HepG2 (cell line): ENCODE data around the gene TOX2. TPM values are rescaled to one million over a fixed set of nuclear protein-coding genes. Genes with fewer than 3 reads are reported as not detected.

Experiments
- ATAC-seq: fragments of 200-7000 bp; cut with Tn5 transposase; 3 replicates; pipeline ENCODE4 v1.9.1; 2020; ENCODE audit warnings: mild to moderate bottlenecking, moderate library complexity
- BruUV-seq: library from RNA; stranded (reverse); fragments of 400-500 nt; replicated peaks from 2 replicates; lab custom pipeline; 2021; lab: Mats Ljungman, UMichigan
- CTCF ChIA-PET: fragments of 300-600 bp; formaldehyde crosslinking; extraction: SDS; loops from one replicate; lab custom pipeline; 2021; ENCODE audit warnings: low total read pairs, inconsistent platforms, low intra/inter-chr PET ratio; lab: Yijun Ruan, JAX
- POLR2A ChIA-PET: fragments of 350-600 bp; sonication (Branson Sonifier 250); formaldehyde crosslinking; loops from one replicate; lab custom pipeline; 2020; ENCODE audit warnings: antibody characterized with exemption, inconsistent platforms; lab: Yijun Ruan, JAX
- DNase-seq: peaks from one replicate; pipeline ENCODE4 v3.0.0-alpha.2; 2015; ENCODE audit warnings: low spot score
- FAIRE-seq: peaks from 3 replicates; lab custom pipeline; 2011; peaks lifted over from hg19 to GRCh38; lab: Jason Lieb, UNC
- H2AFZ ChIP-seq: one replicate; pipeline ENCODE4 v1.6.1; 2011; ENCODE audit warnings: low read length, inconsistent platforms
- H3K27ac ChIP-seq: fragments of 300-600 bp; 3 replicates; pipeline ENCODE4 v1.8.0; 2011; ENCODE audit warnings: mixed run types, mild to moderate bottlenecking, mixed read lengths, low read length, inconsistent platforms; ENCODE audit not compliant: insufficient read depth; ENCODE audit errors: extremely low read length
- H3K27me3 ChIP-seq, 2 experiments: fragments of 200-600 bp in 1 of 2; 2 replicates in 1 of 2; 3 replicates in 1 of 2; pipeline versions ENCODE4 v1.6.0 to v1.8.0; 2011; ENCODE audit warnings: low read length in 2 of 2, mild to moderate bottlenecking in 2 of 2, moderate library complexity in 2 of 2, inconsistent platforms in 1 of 2; ENCODE audit not compliant: insufficient read depth in 2 of 2, control insufficient read depth in 1 of 2
- H3K36me3 ChIP-seq, 2 experiments: fragments of 200-600 bp in 1 of 2; replicated peaks in 1 of 2; 2 replicates in 1 of 2; 3 replicates in 1 of 2; pipeline versions ENCODE4 v1.5.1 to v1.8.0; 2011; ENCODE audit warnings: low read length in 2 of 2, inconsistent platforms in 1 of 2; ENCODE audit not compliant: insufficient read depth in 2 of 2, control insufficient read depth in 1 of 2
- H3K4me1 ChIP-seq: 2 replicates; pipeline ENCODE4 v1.5.1; 2012; ENCODE audit warnings: low read length, inconsistent platforms; ENCODE audit not compliant: insufficient read depth
- H3K4me2 ChIP-seq: 2 replicates; pipeline ENCODE4 v1.6.0; 2011; ENCODE audit warnings: low read depth, low read length, inconsistent platforms
- H3K4me3 ChIP-seq, 3 experiments: fragments of 200-600 bp in 1 of 3; sonication (generic), shearing (Covaris generic) in 1 of 3; replicated peaks in 1 of 3; 2 replicates each; pipeline ENCODE4 v1.5.1; 2011 to 2016; ENCODE audit warnings: low read length in 3 of 3, inconsistent platforms in 2 of 3, low read depth in 2 of 3, mild to moderate bottlenecking in 2 of 3, control low read depth in 1 of 3, mixed read lengths in 1 of 3; ENCODE audit not compliant: insufficient read depth in 1 of 3
- H3K79me2 ChIP-seq: one replicate; pipeline ENCODE4 v1.6.1; 2011; ENCODE audit warnings: low read length, inconsistent platforms; ENCODE audit not compliant: insufficient read depth
- H3K9ac ChIP-seq: 2 replicates; pipeline ENCODE4 v1.6.0; 2011; ENCODE audit warnings: mild to moderate bottlenecking, low read depth, low read length, inconsistent platforms; ENCODE audit not compliant: insufficient read depth
- H3K9me3 ChIP-seq: 2 replicates; pipeline ENCODE4 v1.5.1; 2012; ENCODE audit warnings: mild to moderate bottlenecking, low read length
- H4K20me1 ChIP-seq: 2 replicates; pipeline ENCODE4 v1.6.0; 2011; ENCODE audit warnings: inconsistent platforms, mild to moderate bottlenecking, low read length, moderate library complexity; ENCODE audit not compliant: insufficient read depth
- DPF2 ChIP-seq: sonication (generic); formaldehyde crosslinking; IDR thresholded peaks from 2 replicates; pipeline ENCODE4 v1.4.0; 2020; ENCODE audit warnings: mild to moderate bottlenecking, low read depth, missing genetic modification reagents, borderline replicate concordance
- HNF4A ChIP-seq: sonication (generic); formaldehyde crosslinking; IDR thresholded peaks from 2 replicates; pipeline ENCODE4 v1.4.0; 2020; ENCODE audit warnings: missing genetic modification reagents
- KLF16 ChIP-seq, 2 experiments: sonication (generic) in 1 of 2; formaldehyde crosslinking in 1 of 2; IDR thresholded peaks; 2 replicates each; pipeline versions ENCODE4 v1.6.1 to v1.8.0; 2016 to 2023; ENCODE audit warnings: missing genetic modification reagents in 2 of 2, missing compliant biosample characterization in 1 of 2
- MYC ChIP-seq: sonication (generic); formaldehyde crosslinking; IDR thresholded peaks from 2 replicates; pipeline ENCODE4 v1.9.0; 2021; ENCODE audit warnings: missing genetic modification reagents, borderline replicate concordance
- NCOA5 ChIP-seq: sonication (generic); formaldehyde crosslinking; IDR thresholded peaks from 2 replicates; pipeline ENCODE4 v1.4.0; 2020; ENCODE audit warnings: missing genetic modification reagents
- ZEB1 ChIP-seq: IDR thresholded peaks from 2 replicates; pipeline ENCODE4 v1.6.1; 2012; ENCODE audit warnings: mild to moderate bottlenecking, low read depth, inconsistent platforms; ENCODE audit not compliant: insufficient replicate concordance
- ZNF788 ChIP-seq: sonication (generic); formaldehyde crosslinking; IDR thresholded peaks from 2 replicates; pipeline ENCODE4 v1.5.0; 2020; ENCODE audit warnings: mild to moderate bottlenecking, missing genetic modification reagents, borderline replicate concordance
- ZNF839 ChIP-seq: sonication (generic); formaldehyde crosslinking; IDR thresholded peaks from 2 replicates; pipeline ENCODE4 v1.4.0; 2020; ENCODE audit warnings: missing genetic modification reagents, mild to moderate bottlenecking, borderline replicate concordance
- WGBS: methylation state at CpG from one replicate; pipeline ENCODE4 v1.1.6; 2017; ENCODE audit warnings: low lambda C conversion rate; 5-methylcytosine and 5-hydroxymethylcytosine counted together
- in situ Hi-C: cut with HindIII; loops from 2 replicates; pipeline ENCODE4 v1.10.0; 2017; ENCODE audit warnings: low pct_unique_long_range_greater_than_20kb; ENCODE audit not compliant: extremely low pct_ligation_motif_present
- intact Hi-C: fragments of 100-400 bp; cut with micrococcal nuclease; formaldehyde crosslinking; loops from one replicate; pipeline ENCODE4 v1.10.0; 2022; ENCODE audit not compliant: unreplicated experiment
- polyA plus RNA-seq, 8 experiments: library from polyadenylated mRNA; depleted of rRNA in 3 of 8; stranded (reverse) in 7 of 8; unstranded in 1 of 8; fragments of >200 nt; fragmentation: Illumina TruSeq in 4 of 8; extraction: Trizol in 4 of 8; gene quantifications; 2 replicates each; pipeline versions ENCODE4 v1.2.1 to v1.2.3, GENCODE V29; 2011 to 2016; ENCODE audit warnings: low read depth in 4 of 8, missing spikeins in 1 of 8, mixed read lengths in 1 of 8; ENCODE audit not compliant: insufficient read depth in 1 of 8
- total RNA-seq, 5 experiments: library from RNA; depleted of rRNA; stranded (reverse); fragments of >200 nt; fragmentation: Illumina TruSeq; extraction: Trizol; gene quantifications; 2 replicates each; pipeline ENCODE4 v1.2.3, GENCODE V29; 2016; ENCODE audit warnings: low read depth in 1 of 5
- TF ChIP-seq, protein P1 (sequence below): sonication (generic); formaldehyde crosslinking; IDR thresholded peaks from 2 replicates; pipeline ENCODE4 v1.5.1; 2020; ENCODE audit warnings: missing genetic modification reagents, mild to moderate bottlenecking, borderline replicate concordance
- TF ChIP-seq, protein P2 (sequence below): sonication (generic); formaldehyde crosslinking; IDR thresholded peaks from 2 replicates; pipeline ENCODE4 v1.4.0; 2020; ENCODE audit warnings: mild to moderate bottlenecking, missing genetic modification reagents, borderline replicate concordance
- TF ChIP-seq, protein P3 (sequence below): sonication (generic); formaldehyde crosslinking; conservative IDR thresholded peaks from 2 replicates; pipeline ENCODE4 v1.4.0; 2020; ENCODE audit warnings: mild to moderate bottlenecking, missing genetic modification reagents, moderate library complexity
- TF ChIP-seq, protein P4 (sequence below): IDR thresholded peaks from 2 replicates; pipeline ENCODE4 v1.6.1; 2012; ENCODE audit warnings: inconsistent platforms

Gene TOX2
- total and polyA plus RNA-seq, 2 of the 13 experiments (the other 11 are each of a cell fraction or from before 2014, with no cell fraction given), result not detected

DNA sequence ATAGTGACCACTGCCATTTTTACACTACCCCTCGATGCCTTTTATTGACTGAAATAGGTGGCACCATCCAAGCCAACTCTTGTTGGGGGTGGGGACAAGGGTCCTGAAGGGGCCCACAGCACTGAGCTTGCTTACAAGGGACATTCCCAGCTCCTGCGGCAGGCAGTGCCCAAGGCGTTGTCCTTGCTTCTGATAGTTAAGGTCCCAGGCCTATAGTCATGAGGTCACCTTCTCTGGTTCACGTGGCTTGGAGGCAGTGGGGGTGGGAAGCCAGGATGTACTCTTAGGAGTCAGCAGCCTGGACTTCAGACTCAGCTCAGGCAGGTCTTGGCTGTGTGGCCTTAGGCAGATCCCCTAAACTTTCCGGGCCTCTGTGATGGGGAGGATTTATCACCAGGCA is 48.6 kb downstream of the TOX2 start:
- Histone ChIP-seq H2AFZ (no peak overlapping the region), H3K4me1 (peaks cover 28% of the 10 kb centered on the region), H3K4me2 (peak overlapping the region; percentile 5; the same call in 1 of the 2 replicates), H3K36me3 (no peaks in the 10 kb centered on the region), H3K27ac (no peak overlapping the region), H3K4me3 (no peak overlapping the region), H4K20me1 (no peaks in the 10 kb centered on the region), H3K9me3 (peaks cover 1% of the 10 kb centered on the region; the same call in 1 of the 2 replicates), H3K27me3 (peaks cover 0 to 5% of the 10 kb centered on the region in 2 experiments; a peak in 1 of 5 replicates), H3K79me2 (no peaks in the 10 kb centered on the region), H3K9ac (no peak overlapping the region)
- BruUV-seq, result no TSS peak
- in situ Hi-C loops, result no loop called here
- intact Hi-C loops, result no loop called here
- DNase-seq, result peak; percentile 26
- peak; percentile 45 for ATAC-seq
- 24% methylated on average over 5 of the region's 5 CpGs for WGBS
- no peak for FAIRE-seq
- ChIA-PET POLR2A (no interaction called here), CTCF (no interaction called here)
- TF ChIP-seq, protein P1, sequence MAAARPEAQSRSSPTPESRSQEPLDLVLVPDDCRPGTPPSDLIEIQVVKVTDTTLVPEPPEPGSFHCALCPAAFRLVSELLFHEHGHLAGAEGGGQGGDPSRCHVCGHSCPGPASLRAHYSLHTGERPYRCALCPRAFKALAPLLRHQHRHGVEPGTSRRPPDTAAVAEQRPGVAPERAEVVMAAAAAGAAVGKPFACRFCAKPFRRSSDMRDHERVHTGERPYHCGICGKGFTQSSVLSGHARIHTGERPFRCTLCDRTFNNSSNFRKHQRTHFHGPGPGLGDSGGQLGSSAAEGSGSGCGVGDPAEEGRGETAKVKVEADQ (CRISPR knock-in tag), result no peak
- TF ChIP-seq ZNF839 (CRISPR knock-in tag) (no peak), ZEB1 (no peak), DPF2 (CRISPR knock-in tag) (no peak), HNF4A (peak; percentile 65), KLF16 (CRISPR knock-in tag; IDR thresholded peaks at IDR 0.05) (no peak), ZNF788 (no peak), NCOA5 (CRISPR knock-in tag) (no peak), MYC (CRISPR knock-in tag) (peak; percentile 50; the same call in 1 of the 2 replicates)
- TF ChIP-seq, protein P2, sequence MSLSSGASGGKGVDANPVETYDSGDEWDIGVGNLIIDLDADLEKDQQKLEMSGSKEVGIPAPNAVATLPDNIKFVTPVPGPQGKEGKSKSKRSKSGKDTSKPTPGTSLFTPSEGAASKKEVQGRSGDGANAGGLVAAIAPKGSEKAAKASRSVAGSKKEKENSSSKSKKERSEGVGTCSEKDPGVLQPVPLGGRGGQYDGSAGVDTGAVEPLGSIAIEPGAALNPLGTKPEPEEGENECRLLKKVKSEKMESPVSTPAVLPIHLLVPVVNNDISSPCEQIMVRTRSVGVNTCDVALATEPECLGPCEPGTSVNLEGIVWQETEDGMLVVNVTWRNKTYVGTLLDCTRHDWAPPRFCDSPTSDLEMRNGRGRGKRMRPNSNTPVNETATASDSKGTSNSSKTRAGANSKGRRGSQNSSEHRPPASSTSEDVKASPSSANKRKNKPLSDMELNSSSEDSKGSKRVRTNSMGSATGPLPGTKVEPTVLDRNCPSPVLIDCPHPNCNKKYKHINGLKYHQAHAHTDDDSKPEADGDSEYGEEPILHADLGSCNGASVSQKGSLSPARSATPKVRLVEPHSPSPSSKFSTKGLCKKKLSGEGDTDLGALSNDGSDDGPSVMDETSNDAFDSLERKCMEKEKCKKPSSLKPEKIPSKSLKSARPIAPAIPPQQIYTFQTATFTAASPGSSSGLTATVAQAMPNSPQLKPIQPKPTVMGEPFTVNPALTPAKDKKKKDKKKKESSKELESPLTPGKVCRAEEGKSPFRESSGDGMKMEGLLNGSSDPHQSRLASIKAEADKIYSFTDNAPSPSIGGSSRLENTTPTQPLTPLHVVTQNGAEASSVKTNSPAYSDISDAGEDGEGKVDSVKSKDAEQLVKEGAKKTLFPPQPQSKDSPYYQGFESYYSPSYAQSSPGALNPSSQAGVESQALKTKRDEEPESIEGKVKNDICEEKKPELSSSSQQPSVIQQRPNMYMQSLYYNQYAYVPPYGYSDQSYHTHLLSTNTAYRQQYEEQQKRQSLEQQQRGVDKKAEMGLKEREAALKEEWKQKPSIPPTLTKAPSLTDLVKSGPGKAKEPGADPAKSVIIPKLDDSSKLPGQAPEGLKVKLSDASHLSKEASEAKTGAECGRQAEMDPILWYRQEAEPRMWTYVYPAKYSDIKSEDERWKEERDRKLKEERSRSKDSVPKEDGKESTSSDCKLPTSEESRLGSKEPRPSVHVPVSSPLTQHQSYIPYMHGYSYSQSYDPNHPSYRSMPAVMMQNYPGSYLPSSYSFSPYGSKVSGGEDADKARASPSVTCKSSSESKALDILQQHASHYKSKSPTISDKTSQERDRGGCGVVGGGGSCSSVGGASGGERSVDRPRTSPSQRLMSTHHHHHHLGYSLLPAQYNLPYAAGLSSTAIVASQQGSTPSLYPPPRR (CRISPR knock-in tag), result no peak
- TF ChIP-seq, protein P3, sequence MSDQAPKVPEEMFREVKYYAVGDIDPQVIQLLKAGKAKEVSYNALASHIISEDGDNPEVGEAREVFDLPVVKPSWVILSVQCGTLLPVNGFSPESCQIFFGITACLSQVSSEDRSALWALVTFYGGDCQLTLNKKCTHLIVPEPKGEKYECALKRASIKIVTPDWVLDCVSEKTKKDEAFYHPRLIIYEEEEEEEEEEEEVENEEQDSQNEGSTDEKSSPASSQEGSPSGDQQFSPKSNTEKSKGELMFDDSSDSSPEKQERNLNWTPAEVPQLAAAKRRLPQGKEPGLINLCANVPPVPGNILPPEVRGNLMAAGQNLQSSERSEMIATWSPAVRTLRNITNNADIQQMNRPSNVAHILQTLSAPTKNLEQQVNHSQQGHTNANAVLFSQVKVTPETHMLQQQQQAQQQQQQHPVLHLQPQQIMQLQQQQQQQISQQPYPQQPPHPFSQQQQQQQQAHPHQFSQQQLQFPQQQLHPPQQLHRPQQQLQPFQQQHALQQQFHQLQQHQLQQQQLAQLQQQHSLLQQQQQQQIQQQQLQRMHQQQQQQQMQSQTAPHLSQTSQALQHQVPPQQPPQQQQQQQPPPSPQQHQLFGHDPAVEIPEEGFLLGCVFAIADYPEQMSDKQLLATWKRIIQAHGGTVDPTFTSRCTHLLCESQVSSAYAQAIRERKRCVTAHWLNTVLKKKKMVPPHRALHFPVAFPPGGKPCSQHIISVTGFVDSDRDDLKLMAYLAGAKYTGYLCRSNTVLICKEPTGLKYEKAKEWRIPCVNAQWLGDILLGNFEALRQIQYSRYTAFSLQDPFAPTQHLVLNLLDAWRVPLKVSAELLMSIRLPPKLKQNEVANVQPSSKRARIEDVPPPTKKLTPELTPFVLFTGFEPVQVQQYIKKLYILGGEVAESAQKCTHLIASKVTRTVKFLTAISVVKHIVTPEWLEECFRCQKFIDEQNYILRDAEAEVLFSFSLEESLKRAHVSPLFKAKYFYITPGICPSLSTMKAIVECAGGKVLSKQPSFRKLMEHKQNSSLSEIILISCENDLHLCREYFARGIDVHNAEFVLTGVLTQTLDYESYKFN (CRISPR knock-in tag), result peak; percentile 46; the same call in 1 of the 2 replicates
- TF ChIP-seq, protein P4, sequence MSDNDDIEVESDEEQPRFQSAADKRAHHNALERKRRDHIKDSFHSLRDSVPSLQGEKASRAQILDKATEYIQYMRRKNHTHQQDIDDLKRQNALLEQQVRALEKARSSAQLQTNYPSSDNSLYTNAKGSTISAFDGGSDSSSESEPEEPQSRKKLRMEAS, result peak; percentile 69; the same call in 1 of the 2 replicates
